ENCODE results near the gene PEMT. TPM values are rescaled to one million over a fixed set of nuclear protein-coding genes. Genes with fewer than 3 reads are reported as not detected.

The PEMT gene
- total RNA-seq, 1 donor from 2014 or later = 87.2 TPM

- TF ChIP-seq, protein P1, sequence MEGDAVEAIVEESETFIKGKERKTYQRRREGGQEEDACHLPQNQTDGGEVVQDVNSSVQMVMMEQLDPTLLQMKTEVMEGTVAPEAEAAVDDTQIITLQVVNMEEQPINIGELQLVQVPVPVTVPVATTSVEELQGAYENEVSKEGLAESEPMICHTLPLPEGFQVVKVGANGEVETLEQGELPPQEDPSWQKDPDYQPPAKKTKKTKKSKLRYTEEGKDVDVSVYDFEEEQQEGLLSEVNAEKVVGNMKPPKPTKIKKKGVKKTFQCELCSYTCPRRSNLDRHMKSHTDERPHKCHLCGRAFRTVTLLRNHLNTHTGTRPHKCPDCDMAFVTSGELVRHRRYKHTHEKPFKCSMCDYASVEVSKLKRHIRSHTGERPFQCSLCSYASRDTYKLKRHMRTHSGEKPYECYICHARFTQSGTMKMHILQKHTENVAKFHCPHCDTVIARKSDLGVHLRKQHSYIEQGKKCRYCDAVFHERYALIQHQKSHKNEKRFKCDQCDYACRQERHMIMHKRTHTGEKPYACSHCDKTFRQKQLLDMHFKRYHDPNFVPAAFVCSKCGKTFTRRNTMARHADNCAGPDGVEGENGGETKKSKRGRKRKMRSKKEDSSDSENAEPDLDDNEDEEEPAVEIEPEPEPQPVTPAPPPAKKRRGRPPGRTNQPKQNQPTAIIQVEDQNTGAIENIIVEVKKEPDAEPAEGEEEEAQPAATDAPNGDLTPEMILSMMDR (IDR thresholded peaks at IDR 0.05; ENCODE audit: insufficient read depth, low read length, poor library complexity, severe bottlenecking) = no peak
- Histone ChIP-seq H3K27me3 (ENCODE audit: control insufficient read depth, insufficient read depth, low read length) (no peaks in the 10 kb centered on the region), H3K36me3 (ENCODE audit: control insufficient read depth, insufficient read depth, low read length) (no peaks in the 10 kb centered on the region), H3K4me3 (ENCODE audit: low read depth, low read length) (no peak overlapping the region)
- no peak for DNase-seq (ENCODE audit: low read depth)
Measured at GRCh38 chr17:17547210-17547764, 44.2 kb downstream of the PEMT start.

DNA sequence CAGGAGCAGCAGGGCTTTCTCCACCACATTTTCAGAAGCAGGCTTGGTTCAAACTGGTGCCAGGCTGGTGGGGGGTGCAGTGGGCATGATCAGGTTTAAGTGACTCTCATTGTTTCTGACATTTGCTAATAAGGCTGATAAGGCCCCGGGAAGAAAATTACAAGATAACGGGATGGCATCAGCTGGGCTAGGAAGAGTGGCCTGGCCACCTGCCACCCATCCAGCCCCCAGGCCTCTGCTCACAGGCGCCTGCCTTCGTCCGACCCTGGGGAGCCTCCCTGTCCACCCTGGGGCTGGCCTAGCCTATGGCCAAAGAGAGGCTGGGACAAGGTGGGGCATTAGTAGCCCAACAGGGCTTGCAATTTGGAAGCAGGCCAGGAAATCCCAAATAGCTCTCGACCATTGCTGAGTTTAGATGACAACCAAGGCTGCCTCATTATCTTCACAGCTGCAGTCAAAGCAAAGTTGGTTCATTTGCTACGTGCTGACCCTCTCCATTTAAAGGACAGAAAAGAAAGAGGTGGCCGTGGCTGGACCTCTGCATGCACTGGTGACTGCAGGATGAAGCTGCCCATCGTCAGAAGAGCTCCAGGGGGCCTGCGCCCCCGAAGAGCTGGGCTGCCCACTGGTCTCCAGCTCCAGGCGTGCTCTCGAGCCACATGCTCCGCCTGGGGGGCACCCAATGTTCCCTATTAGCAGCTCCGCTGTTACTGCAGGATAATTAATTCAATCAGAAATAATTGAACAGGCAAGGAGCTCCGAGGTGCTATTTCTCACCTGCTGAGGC lies 44.9 kb downstream of the PEMT start:
- Histone ChIP-seq H3K36me3 (ENCODE audit: control insufficient read depth, insufficient read depth, low read length) (no peaks in the 10 kb centered on the region), H3K27me3 (ENCODE audit: control insufficient read depth, insufficient read depth, low read length) (no peaks in the 10 kb centered on the region), H3K4me3 (ENCODE audit: low read depth, low read length) (no peak overlapping the region)
- TF ChIP-seq, protein P1 (IDR thresholded peaks at IDR 0.05; ENCODE audit: insufficient read depth, low read length, poor library complexity, severe bottlenecking) = no peak
- no peak for DNase-seq (ENCODE audit: low read depth)

- Histone ChIP-seq H3K36me3 (ENCODE audit: control insufficient read depth, insufficient read depth, low read length) (no peaks in the 10 kb centered on the region), H3K27me3 (ENCODE audit: control insufficient read depth, insufficient read depth, low read length) (no peaks in the 10 kb centered on the region), H3K4me3 (ENCODE audit: low read depth, low read length) (no peak overlapping the region)
- TF ChIP-seq, protein P1 (IDR thresholded peaks at IDR 0.05; ENCODE audit: insufficient read depth, low read length, poor library complexity, severe bottlenecking) = no peak
- DNase-seq (ENCODE audit: low read depth) = no peak
Measured at GRCh38 chr17:17545984-17546383, 45.5 kb downstream of the PEMT start.

DNA sequence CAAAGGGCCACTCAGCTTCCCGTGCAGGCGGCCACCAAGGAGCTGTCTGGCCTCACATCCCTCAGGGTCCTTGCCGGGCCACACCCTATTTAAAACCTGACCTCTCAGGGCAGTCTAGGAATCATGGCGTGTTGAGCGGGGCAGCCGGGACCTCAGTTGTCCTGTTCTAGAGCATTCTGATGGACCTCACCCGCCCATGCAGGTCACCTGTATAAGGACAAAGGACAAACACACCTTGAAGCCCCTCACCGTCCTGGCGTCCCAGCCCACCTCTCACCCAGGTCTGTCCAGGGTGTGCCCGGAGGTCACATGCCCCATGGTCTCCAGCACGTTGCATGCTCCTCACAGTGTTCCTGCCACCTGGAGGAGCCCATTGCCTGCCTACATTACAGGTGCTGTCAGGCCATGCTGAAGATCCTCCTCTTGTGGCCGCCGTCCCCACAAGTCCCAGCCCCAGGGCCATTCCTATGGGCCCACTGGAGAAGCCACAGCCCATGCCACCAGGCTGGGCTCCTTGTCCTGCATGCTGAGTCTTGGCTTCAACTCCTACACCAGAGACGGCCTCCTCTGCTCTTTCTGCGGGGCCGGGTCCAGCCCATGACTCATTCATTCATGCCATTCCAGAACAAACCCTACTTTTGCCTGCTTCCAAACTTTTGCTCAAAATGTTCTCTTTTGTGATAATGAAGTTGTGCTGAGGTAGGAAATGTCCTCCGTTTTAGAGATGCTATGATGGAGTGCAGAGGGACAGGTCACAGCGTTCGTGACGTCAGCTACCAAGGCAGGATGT lies 46.3 kb downstream of the PEMT start:
- TF ChIP-seq, protein P1 (IDR thresholded peaks at IDR 0.05; ENCODE audit: insufficient read depth, low read length, poor library complexity, severe bottlenecking) = no peak
- Histone ChIP-seq H3K27me3 (ENCODE audit: control insufficient read depth, insufficient read depth, low read length) (no peaks in the 10 kb centered on the region), H3K36me3 (ENCODE audit: control insufficient read depth, insufficient read depth, low read length) (no peaks in the 10 kb centered on the region), H3K4me3 (ENCODE audit: low read depth, low read length) (no peak overlapping the region)
- DNase-seq (ENCODE audit: low read depth) = no peak

- DNase-seq (ENCODE audit: low read depth) = no peak
- H3K27me3 ChIP-seq (ENCODE audit: control insufficient read depth, insufficient read depth, low read length) = no peaks in the 10 kb centered on the region
- no peak overlapping the region for H3K4me3 ChIP-seq (ENCODE audit: low read depth, low read length)
- TF ChIP-seq, protein P1 (IDR thresholded peaks at IDR 0.05; ENCODE audit: insufficient read depth, low read length, poor library complexity, severe bottlenecking) = no peak
- H3K36me3 ChIP-seq (ENCODE audit: control insufficient read depth, insufficient read depth, low read length) = no peaks in the 10 kb centered on the region
Measured at GRCh38 chr17:17542906-17543635, 48.4 kb downstream of the PEMT start.
